NCI-H146 treated with DMSO at 0.1 percent for 48 hours (cell line): ENCODE data around the gene B4GALT7.

Experiments used
- DNase-seq: peaks from one replicate; lab custom pipeline; 2025; ENCODE audit not compliant: unreplicated experiment; lab: John Stamatoyannopoulos, UW

Gene B4GALT7

DNA sequence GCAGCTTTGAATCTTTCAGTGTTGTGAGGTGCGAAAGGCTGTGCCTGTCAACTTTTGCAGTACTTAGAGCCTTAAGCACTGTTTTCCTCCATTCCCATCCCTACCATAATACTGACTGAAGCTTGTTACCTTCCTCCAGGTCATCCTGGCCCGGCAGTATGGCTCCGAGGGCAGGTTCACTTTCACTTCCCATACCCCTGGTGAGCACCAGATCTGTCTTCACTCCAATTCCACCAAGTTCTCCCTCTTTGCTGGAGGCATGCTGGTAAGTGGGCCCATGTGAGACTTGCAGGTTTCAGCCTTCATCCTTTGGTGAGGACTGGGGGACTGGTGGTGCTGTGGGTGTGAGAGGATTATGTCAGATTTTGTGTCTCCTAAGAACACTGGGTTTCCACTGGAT lies 6.4 kb upstream of the B4GALT7 start:
- no peak for DNase-seq

DNA sequence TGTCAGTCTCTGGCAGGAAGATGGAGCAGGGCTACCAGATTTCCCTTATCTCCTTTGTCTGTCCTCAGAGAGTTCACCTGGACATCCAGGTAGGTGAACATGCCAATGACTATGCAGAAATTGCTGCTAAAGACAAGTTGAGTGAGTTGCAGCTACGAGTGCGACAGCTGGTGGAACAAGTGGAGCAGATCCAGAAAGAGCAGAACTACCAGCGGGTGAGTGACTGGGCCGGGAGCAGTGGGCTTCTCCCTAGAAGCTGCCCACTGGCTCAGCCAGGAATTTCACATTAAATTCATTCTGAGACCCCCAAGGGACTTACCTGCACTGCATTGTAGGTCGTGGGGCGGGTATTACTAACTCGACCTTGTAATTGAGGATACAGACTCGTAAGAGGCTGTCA lies 5.9 kb upstream of the B4GALT7 start:
- DNase-seq = no peak

DNA sequence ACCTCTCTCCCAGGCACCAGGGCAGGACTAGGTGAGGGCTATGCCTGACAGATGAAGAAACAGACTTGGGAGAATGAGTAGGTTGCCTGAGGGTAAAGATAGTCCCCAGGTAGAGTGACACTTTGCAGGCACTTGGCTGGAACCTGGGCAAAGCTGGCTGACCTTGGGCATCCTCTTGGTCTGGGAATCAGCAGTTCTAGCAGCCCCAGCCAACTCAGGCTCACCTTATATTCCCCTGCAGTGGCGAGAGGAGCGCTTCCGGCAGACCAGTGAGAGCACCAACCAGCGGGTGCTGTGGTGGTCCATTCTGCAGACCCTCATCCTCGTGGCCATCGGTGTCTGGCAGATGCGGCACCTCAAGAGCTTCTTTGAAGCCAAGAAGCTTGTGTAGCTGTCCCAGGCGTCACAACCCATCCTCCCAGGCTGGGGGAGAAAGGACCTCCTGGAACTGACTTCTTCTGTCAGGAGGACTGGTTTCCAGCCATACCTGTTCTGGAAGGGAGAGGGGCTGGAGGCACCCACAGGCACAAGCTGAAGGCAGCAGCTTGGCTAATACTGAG lies 4.8 kb upstream of the B4GALT7 start:
- no peak for DNase-seq

DNA sequence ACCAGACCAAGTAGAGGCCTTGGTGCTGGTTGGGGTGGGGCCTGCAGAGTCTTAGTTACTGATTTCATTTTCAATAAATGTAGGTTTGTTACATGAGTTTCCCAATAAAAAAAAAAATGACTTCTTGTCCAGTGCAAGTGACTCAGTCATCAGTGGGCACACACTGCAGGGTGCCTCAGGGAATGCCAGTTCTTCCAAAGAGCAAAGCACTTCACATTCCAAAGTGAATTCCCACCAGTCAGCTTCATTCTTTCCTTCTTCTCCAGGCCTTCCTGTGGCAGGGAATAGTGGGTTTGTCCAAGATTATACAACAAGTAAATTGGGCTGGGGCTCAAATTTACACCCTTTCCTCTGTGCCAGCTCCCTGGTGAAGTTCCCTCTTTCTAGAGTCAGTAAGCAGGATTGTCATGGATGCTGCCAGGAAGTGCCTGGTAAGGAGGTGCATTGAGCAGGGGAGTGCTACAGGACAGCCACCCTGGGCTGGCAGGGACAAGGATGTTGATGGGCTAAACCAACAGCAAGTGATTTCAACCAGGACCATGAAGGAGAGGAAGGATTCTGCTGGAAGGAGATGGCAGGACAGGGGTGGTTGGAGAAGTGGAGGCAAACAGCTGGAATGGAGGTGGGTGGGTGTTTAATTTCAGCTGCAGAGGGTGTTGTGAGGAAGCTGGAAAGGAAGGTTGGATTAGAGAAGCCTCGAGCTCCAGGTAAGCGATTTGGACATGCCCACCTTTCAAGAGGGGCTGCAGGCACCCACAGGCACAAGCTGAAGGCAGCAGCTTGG lies 3.7 kb upstream of the B4GALT7 start:
- no peak for DNase-seq

DNA sequence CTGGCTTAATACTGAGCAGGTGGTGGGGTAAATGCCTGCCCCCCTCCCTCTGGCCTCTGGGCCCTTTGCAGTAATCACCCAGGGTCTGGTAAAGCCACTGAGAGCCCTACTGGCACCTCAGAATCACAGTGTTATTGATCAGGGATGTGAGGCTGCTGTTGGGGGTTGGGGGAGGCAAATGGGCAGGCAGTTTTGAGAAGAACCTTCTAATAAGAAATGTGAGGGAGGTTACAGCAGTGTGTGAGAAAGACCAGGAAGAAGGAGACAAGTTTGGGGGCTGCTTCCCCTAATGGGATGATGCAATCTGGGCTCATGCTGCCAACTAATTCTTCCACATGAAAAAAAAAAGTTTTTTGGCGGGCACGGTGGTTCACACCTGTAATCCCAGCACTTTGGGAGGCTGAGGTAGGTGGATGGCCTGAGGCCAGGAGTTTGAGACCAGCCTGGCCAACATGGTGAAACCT lies 3.1 kb upstream of the B4GALT7 start:
- DNase-seq = no peak

DNA sequence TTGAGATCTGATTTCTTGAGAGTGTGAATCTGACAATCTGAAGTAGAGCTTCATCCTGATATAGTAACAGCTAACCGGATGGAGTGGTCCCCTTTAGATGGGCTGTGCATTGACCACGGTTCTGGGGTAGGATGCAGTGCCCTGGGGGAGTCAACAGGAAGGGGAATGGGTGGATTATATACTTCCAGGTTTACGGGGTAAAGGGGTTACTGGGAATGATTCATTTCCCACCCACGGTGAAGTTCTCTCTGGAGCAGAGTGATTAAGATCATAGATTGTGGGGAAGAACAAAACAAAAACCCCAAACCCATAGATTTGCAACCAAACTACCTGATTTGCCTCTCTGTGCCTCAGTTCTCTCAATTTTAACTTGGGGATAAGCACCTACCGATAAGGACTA lies 1.5 kb upstream of the B4GALT7 start:
- DNase-seq = no peak

DNA sequence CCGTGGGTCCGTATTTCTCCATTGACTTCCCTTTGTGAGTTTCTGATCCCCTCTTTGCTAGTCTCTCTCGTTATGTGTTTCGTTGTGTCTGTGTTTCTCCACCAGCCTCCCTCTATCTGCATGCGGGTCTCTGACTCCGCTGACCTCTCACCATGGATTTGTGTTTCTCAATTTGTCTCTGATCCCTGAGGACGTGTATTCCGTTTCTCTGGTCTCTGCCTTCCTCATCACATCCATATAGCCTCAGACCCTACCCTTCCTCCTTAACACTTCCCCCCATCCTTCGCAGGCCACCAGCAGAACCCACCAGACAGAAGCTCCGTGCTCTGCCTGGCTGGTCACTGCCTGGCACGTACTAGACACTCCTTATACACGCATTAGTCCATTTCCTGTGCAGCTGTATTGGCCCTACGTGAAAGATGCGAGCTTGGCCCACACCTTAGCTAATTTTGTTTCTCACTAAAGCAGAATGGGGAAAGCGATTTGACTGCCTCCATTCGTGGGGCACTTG lies 631 bp downstream of the B4GALT7 start:
- DNase-seq = no peak

DNA sequence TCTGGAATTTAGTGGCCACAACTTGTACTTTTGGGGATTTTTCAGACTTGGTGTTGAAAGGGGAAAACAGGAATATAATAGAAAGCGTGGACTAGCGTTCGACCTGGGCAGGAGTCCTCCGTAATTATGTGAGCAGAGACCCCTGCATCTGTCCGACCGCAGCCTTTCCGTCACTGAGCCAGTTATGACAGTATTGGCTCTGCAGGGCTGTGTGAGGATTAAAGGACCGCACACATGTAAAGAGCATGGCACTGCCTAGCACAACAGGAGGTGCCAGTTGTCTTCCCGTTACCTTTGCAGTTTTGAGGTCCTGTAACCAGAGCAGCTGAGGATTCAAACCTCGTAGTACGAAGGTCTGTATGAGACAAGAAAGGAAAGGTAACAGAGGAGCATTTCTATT lies 1.2 kb downstream of the B4GALT7 start:
- DNase-seq = no peak

DNA sequence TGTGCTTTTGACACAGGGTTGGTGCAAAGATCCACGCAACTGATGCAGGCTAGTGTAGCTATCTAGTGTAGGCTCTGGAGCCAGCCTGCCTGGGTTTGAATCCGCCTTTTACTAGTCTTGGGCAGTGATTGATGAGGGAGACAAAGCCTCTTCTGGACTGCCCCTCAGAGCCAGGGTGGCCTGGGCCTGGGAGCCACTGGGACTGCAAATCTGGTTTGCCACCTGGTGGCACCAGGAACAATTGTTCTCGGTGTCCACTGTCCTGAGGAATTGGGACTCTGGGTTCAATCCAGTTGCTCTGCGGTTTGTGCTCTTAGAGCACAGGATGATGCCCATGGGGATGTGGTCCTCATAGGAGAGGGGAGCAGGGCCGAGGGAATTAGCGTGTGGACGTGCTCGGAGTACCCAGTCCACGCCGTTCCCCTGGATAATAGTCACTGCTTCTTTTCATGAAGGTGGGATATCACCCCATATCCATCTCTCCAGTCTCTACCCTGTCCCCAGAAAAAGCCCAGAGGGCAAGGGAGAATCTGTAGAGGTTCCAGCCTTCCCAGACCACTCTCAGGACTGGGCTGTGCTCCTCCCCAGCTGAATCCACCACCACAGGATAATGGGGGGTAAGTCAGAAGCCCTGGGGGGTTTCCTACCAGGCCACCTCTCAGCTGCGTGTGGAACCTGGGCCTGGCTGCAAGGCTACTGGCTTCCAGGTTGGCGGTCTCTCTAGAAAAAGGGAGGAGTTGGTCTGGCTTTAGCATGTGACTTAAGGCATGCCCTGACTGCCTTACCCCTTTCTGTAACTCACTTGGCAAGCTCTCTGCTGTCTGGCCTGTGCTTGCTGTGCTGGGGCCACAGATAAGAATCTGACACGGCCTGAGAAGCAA lies 1.9 kb downstream of the B4GALT7 start:
- no peak for DNase-seq

DNA sequence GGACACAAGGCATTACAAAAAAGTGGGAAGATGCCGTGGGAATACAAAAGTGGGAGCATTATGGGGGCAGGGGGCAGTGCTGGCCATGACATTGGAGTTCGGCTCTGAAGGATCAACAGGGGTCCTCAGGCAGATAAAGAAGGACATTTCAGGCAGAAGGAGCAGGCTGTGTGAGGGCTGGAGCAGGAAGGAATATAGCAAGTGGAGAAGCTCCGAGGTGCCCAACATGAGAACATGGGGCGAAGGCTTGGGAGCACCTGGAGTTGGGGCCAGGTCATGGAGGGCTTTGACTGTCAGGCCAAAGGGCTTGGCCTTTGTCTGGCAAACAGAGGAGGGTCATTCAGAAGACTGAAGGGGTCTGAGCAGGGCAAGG lies 2.5 kb downstream of the B4GALT7 start:
- no peak for DNase-seq

DNA sequence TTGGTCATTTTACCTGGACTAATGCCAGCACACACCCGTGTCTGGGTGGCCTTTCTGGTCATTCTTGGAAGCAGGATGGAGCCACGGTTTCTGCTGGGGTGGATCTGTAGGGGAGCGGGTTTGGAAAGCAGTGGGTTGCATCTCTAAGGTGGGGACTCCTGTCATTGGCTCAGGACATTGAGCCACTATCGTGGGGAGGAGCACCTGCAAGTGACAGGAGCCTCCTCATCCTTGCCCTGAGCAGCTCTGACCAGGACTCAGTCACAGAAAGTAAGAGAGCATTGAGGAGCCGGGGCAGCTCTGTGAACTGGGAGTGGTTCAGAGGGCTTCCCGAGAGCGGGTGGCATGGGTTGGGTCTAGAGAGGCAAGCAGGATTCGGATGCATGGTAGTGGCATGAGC lies 3.7 kb downstream of the B4GALT7 start:
- DNase-seq = no peak

DNA sequence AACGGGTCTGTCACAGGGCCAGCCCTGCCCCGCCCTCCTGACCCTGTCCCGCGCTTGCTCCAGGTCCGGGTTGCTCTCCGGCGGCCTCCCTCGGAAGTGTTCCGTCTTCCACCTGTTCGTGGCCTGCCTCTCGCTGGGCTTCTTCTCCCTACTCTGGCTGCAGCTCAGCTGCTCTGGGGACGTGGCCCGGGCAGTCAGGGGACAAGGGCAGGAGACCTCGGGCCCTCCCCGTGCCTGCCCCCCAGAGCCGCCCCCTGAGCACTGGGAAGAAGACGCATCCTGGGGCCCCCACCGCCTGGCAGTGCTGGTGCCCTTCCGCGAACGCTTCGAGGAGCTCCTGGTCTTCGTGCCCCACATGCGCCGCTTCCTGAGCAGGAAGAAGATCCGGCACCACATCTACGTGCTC lies 4.2 kb downstream of the B4GALT7 start:
- DNase-seq = no peak

DNA sequence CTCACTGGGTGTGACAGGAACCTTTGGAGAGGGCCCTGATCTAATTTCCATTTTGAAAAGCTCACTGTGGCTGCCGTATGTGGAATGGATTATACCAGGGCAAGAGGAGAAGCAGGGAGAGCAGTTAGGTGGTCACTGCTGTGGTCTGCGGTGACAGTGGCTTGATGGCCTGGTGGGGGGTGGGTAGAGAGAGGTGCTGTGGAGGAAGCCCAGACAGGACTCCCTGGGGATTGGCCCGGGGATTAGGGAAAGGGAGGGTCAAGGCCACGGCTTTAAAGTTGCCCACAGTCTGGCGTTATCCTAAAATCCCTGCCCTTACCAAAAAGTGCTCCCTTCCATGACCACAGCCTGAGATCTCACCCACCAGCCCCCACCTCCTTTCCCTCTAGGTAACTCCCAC lies 4.7 kb downstream of the B4GALT7 start:
- no peak for DNase-seq

DNA sequence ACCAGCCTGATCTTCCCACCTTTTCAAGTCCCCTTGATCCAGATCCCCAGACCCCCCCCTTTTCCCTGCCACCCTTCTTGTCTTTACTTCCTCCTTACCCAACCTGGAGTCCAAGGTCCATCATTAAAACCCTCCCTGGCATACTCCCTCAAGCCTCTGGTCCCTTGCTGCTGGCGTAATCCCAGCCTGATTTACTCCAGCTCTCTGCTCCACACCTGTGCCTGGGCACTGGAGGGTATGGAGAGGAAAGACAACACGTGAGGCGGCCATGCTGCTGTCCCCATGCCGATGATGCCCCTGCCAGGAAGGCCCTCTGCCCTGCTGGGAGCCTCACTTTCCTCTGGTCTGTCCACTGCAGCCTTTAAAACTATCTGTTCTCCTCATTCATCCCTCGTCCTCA lies 5.1 kb downstream of the B4GALT7 start:
- no peak for DNase-seq

DNA sequence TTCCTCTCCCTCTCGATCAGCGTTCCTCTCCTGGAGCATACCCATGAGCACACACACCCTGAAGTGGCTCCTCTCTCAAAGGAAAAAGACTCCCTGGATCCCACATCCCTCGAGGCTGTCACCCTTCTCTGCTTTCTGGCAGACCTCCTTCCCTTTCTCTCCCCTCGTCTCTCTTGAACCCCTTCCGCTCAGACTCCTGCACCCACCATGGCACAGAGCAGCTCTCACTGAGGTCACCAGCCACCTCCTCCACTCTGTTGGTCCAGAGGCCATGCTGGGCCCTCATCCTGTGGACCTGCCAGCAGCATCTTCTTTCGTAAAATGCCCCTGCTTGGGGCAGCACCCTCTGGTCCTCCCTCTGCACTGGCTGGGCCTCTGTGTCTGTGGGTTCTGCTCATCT lies 5.7 kb downstream of the B4GALT7 start:
- DNase-seq = no peak

DNA sequence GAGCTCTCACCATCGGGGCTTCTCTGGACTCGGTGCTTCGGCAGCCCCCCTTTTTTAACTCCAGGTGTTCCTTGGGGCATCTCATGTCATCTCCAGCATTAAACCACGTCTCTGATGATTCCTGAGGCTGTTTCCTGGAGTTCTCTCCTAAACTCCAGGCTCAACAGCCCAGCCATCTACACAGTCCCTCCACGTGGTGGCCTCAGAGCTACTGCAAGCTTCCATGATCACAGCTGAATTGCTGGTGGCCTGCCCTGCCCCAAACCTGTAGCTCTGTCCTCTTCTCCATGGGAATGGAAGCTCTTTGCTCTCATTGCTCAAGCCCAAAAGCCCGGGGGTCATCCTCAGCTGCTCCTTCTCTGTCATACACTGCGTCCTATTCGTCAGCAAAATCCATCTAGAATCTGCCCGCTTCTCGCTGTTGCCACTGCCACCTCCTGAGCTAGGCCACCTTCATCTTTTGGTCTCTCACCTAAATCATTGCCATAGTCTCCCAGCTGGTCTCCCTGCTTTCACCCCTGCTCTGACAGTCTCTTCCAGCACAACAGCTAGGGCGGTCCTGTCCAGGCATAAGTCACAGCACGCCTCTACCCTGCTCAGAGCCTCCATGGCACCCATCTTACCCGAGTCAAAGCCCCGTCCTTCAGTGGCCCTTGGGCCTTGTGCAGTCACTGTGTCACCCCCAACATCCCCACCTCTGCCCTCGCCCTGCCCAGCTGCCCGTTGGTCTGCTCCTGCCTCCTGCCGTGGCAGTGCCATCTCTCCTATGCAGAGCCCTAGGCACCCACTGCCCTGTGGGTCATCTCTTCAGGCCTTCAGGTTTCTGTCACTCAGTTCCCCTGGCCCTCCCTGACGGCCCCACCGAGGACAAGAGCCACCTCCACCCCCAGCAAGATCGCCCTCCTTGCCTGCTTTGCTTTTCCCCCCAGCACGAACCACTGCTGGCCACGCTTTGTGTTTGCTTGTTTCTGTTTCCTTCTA lies 6.4 kb downstream of the B4GALT7 start:
- DNase-seq = no peak

DNA sequence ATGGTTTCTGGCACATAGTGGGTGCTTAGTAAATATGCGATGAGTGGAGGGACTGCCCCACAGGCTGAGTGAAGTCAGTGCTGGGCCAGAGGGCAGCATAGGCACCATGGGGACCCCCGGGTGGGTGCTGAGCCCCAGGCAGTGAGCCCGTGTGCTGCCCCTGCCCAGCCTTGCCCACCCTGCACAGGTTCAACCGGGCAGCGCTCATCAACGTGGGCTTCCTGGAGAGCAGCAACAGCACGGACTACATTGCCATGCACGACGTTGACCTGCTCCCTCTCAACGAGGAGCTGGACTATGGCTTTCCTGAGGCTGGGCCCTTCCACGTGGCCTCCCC lies 7.2 kb downstream of the B4GALT7 start:
- no peak for DNase-seq

DNA sequence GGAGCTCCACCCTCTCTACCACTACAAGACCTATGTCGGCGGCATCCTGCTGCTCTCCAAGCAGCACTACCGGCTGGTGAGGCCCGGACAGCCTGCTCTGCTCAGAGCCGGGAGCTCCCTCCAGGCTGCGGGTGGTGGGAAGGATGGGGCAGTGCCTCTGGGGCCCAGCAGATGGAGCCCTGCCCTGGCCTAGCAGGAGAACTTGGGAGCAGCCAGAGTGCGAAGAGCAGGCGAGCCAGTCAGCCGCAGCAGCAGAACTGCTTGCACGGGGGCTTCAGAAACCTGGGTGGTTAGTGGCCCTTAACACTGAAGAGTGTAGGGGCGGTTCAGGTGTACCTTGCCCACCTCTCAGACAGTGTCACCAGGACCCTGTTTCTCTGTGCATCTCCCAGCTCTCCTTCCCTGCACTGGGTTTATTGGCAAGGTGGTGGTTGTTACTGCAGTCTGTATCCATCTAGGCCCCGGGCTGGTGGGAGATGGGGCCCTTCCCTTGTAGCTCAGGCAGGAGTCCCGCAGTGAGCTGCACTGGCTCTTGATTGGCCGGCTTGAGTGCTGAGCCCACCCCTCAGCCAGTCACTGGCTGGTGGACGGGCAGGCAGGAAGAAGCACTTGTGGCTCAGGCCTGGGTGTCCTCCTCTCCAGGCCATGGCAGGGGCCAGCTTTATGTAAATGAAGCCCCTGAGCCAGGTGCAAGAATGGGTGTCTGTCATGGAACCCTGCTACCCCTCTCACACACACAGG lies 7.7 kb downstream of the B4GALT7 start:
- DNase-seq = peak; percentile 75

DNA sequence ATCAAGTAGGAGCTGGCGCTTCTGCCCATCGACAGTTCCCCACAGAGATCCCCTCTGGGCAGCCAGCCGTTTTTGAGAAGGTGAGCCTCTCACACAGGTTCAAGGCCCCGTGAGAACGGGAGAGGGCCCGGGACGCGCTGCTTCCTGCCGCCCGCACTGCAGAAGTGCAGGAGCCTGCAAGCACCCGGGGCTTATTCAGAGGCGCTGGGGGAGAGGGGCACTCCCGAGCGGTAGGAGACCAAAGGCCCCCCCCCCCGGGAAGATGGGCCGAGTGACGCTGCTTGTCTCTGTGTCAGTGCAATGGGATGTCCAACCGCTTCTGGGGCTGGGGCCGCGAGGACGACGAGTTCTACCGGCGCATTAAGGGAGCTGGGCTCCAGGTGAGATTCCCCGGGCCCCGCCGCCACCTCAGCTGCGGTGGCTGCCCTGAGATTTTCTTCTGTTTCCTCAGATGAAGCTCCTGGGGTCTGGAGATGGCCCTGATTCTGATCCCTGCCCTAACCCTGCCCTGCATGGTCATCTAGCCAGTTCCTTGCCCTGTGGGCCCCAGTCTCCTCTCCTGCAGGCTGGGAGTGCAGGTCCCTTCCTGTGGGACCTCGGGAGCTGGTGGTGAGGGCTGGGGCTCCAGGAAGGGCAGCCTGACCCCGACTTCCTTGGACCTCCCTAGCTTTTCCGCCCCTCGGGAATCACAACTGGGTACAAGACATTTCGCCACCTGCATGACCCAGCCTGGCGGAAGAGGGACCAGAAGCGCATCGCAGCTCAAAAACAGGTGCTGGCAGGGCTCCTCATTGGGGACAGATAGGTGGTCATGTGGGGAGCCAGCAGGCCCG lies 8.5 kb downstream of the B4GALT7 start:
- no peak for DNase-seq
